Testis (tissue), 2 donors: ENCODE measurements around the gene RTL1.

Source experiments
- CTCF ChIP-seq, 3 experiments: fragments of 450-650 bp in 2 of 3; fragments of 200-600 bp in 1 of 3; sonication (generic) in 1 of 3; IDR thresholded peaks; one replicate each; pipeline ENCODE4 v1.5.1; 2016 to 2019; ENCODE audit warnings: antibody characterized with exemption in 3 of 3, mild to moderate bottlenecking in 2 of 3, moderate library complexity in 1 of 3
- POLR2A ChIP-seq: fragments of 450-650 bp; IDR thresholded peaks from one replicate; pipeline ENCODE4 v1.6.1; 2017; ENCODE audit warnings: antibody characterized with exemption, mild to moderate bottlenecking, moderate library complexity

DNA sequence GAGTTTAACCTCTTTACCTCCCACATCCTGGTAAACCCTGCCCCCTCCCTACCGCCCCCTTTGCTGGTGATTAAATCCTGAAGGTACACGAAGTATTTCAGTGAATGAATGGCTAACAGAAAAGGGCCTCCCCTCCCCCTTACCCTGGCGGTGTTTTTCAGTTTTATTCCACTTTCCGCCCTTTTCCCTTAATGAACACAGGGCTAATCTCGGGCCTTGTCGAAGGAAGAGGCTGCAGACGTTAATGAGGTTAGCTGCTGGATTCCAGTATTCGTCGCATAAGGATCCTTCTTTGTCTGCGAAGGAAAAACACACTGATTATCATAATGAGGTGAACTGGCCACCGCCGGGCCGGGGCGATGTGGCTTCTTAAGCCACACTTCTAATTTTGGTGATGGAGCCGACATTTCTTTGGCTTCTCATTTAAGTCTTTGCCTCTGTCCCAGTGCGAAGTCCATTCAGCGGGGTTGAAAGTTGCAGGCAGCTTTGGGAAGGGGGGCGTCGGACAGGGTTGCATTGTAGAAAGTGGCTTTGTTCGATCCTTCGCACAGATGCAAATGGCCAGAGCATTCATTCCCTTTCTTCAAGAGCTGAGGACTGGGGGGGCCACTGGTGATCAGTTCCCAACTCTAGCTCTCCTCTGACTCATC, 71.1 kb downstream of the RTL1 start:
- TF ChIP-seq CTCF (IDR thresholded peaks at IDR 0.05) (no peak), POLR2A (no peak)
